Activated T-cell treated with anti-CD3 and anti-CD28 coated beads, Interleukin-2, amount 50 U/mL, for 4 hours (primary cell): ENCODE data around the gene STK32A. TPM values are rescaled to one million over a fixed set of nuclear protein-coding genes. Genes with fewer than 3 reads are reported as not detected.

ENCODE experiments used
- ATAC-seq, 2 donors: fragments of 200-7000 bp; cut with Tn5 transposase; one replicate each; pipeline ENCODE4 v1.10.0; 2021
- DNase-seq: peaks from one replicate; pipeline ENCODE4 v3.0.0-alpha.2; 2020
- H3K27me3 Mint-ChIP-seq: one replicate; pipeline ENCODE4 v1.8.0; 2021; ENCODE audit warnings: low read depth, mixed read lengths
- H3K36me3 Mint-ChIP-seq: one replicate; pipeline ENCODE4 v1.8.0; 2022; ENCODE audit warnings: mixed read lengths; ENCODE audit not compliant: insufficient read depth
- H3K4me1 Mint-ChIP-seq: one replicate; pipeline ENCODE4 v1.8.0; 2021; ENCODE audit warnings: low read depth, mixed read lengths
- H3K4me3 Mint-ChIP-seq: one replicate; pipeline ENCODE4 v1.8.0; 2021; ENCODE audit warnings: mild to moderate bottlenecking, moderate library complexity, mixed read lengths
- H3K9me3 Mint-ChIP-seq: one replicate; pipeline ENCODE4 v1.8.0; 2021; ENCODE audit warnings: mixed read lengths
- total RNA-seq, 3 donors: library from RNA; stranded (reverse); gene quantifications; one replicate each; pipeline ENCODE4 v1.2.1, GENCODE V29; 2021

STK32A gene
- total RNA-seq = not detected

GRCh38 chr5:147234825-147235635 lies at the start of gene STK32A:
STK32A (plus strand) TSS chr5:147235026; CDS start chr5:147239635, 4,609 bp downstream.
- Mint-ChIP-seq H3K4me3 (peak within 1 kb of the TSS; percentile 23), H3K9me3 (no peaks in the 10 kb centered on the region), H3K36me3 (no peaks in the 10 kb centered on the region), H3K4me1 (peaks cover 2% of the 10 kb centered on the region), H3K27me3 (peaks cover 42% of the 10 kb centered on the region)
- peak in 1 of 2 donors; percentile 39 for ATAC-seq
- no peak for DNase-seq

GRCh38 chr5:147187099-147187540 lies 47.7 kb upstream of the STK32A start:
- Mint-ChIP-seq H3K36me3 (no peaks in the 10 kb centered on the region), H3K27me3 (no peaks in the 10 kb centered on the region), H3K4me1 (peaks cover 1% of the 10 kb centered on the region), H3K9me3 (no peaks in the 10 kb centered on the region), H3K4me3 (no peak overlapping the region)
- ATAC-seq (no peak), DNase-seq (no peak)

- Mint-ChIP-seq H3K27me3 (no peaks in the 10 kb centered on the region), H3K4me3 (no peak overlapping the region), H3K9me3 (no peaks in the 10 kb centered on the region), H3K36me3 (no peaks in the 10 kb centered on the region), H3K4me1 (peaks cover 1% of the 10 kb centered on the region)
- ATAC-seq (peak; percentile 60 to 73), DNase-seq (peak; percentile 10)
Measured at GRCh38 chr5:147188200-147189108, 46.4 kb upstream of the STK32A start.

GRCh38 chr5:147189109-147189424 lies 45.8 kb upstream of the STK32A start:
- no peaks in the 10 kb centered on the region for H3K27me3 Mint-ChIP-seq
- ATAC-seq = no peak

GRCh38 chr5:147190331-147190730 lies 44.5 kb upstream of the STK32A start:
- ATAC-seq (no peak), DNase-seq (no peak)
- H3K9me3 Mint-ChIP-seq = no peaks in the 10 kb centered on the region
- no peak overlapping the region for H3K4me3 Mint-ChIP-seq
- peaks cover 1% of the 10 kb centered on the region for H3K4me1 Mint-ChIP-seq
- H3K36me3 Mint-ChIP-seq = no peaks in the 10 kb centered on the region
- no peaks in the 10 kb centered on the region for H3K27me3 Mint-ChIP-seq

More at GRCh38 chr5:147189109-147189424, 45.8 kb upstream of the STK32A start:
- H3K9me3 Mint-ChIP-seq = no peaks in the 10 kb centered on the region
- DNase-seq = no peak
- H3K36me3 Mint-ChIP-seq = no peaks in the 10 kb centered on the region
- no peak overlapping the region for H3K4me3 Mint-ChIP-seq
- H3K4me1 Mint-ChIP-seq = peaks cover 1% of the 10 kb centered on the region

GRCh38 chr5:147193123-147193522 lies 41.7 kb upstream of the STK32A start:
- Mint-ChIP-seq H3K9me3 (no peaks in the 10 kb centered on the region), H3K4me1 (peaks cover 1% of the 10 kb centered on the region), H3K36me3 (no peaks in the 10 kb centered on the region), H3K4me3 (no peak overlapping the region), H3K27me3 (no peaks in the 10 kb centered on the region)
- ATAC-seq (no peak), DNase-seq (no peak)

- H3K4me1 Mint-ChIP-seq = no peaks in the 10 kb centered on the region
- H3K4me3 Mint-ChIP-seq = no peak overlapping the region
- H3K9me3 Mint-ChIP-seq = no peaks in the 10 kb centered on the region
- no peak for ATAC-seq
- no peaks in the 10 kb centered on the region for H3K36me3 Mint-ChIP-seq
- DNase-seq = no peak
- no peaks in the 10 kb centered on the region for H3K27me3 Mint-ChIP-seq
Measured at GRCh38 chr5:147200004-147200403, 34.8 kb upstream of the STK32A start.

- DNase-seq = no peak
- no peak overlapping the region for H3K4me3 Mint-ChIP-seq
- no peaks in the 10 kb centered on the region for H3K36me3 Mint-ChIP-seq
- H3K4me1 Mint-ChIP-seq = no peaks in the 10 kb centered on the region
- peaks cover 4% of the 10 kb centered on the region for H3K27me3 Mint-ChIP-seq
- no peaks in the 10 kb centered on the region for H3K9me3 Mint-ChIP-seq
- ATAC-seq = no peak
Measured at GRCh38 chr5:147203213-147203612, 31.6 kb upstream of the STK32A start.

- no peaks in the 10 kb centered on the region for H3K36me3 Mint-ChIP-seq
- ATAC-seq = no peak
- no peak for DNase-seq
- no peaks in the 10 kb centered on the region for H3K9me3 Mint-ChIP-seq
- no peak overlapping the region for H3K4me3 Mint-ChIP-seq
- peaks cover 4% of the 10 kb centered on the region for H3K27me3 Mint-ChIP-seq
- no peaks in the 10 kb centered on the region for H3K4me1 Mint-ChIP-seq
Measured at GRCh38 chr5:147204576-147204975, 30.2 kb upstream of the STK32A start.

GRCh38 chr5:147208134-147208533 lies 26.7 kb upstream of the STK32A start:
- H3K9me3 Mint-ChIP-seq = no peaks in the 10 kb centered on the region
- DNase-seq = no peak
- H3K36me3 Mint-ChIP-seq = no peaks in the 10 kb centered on the region
- H3K4me3 Mint-ChIP-seq = no peak overlapping the region
- no peaks in the 10 kb centered on the region for H3K4me1 Mint-ChIP-seq
- ATAC-seq = no peak
- H3K27me3 Mint-ChIP-seq = peaks cover 4% of the 10 kb centered on the region

GRCh38 chr5:147216552-147217154 lies 18.2 kb upstream of the STK32A start:
- Mint-ChIP-seq H3K36me3 (no peaks in the 10 kb centered on the region), H3K4me1 (peaks cover 10% of the 10 kb centered on the region), H3K9me3 (peaks cover 11% of the 10 kb centered on the region), H3K4me3 (no peak overlapping the region), H3K27me3 (peaks cover 1% of the 10 kb centered on the region)
- no peak for ATAC-seq
- no peak for DNase-seq

- H3K36me3 Mint-ChIP-seq = no peaks in the 10 kb centered on the region
- ATAC-seq = no peak
- H3K4me1 Mint-ChIP-seq = peaks cover 7% of the 10 kb centered on the region
- peaks cover 1% of the 10 kb centered on the region for H3K27me3 Mint-ChIP-seq
- H3K9me3 Mint-ChIP-seq = peaks cover 16% of the 10 kb centered on the region
- H3K4me3 Mint-ChIP-seq = no peak overlapping the region
- no peak for DNase-seq
Measured at GRCh38 chr5:147223343-147223742, 11.5 kb upstream of the STK32A start.

- H3K27me3 Mint-ChIP-seq = no peaks in the 10 kb centered on the region
- no peak for DNase-seq
- no peaks in the 10 kb centered on the region for H3K36me3 Mint-ChIP-seq
- no peak overlapping the region for H3K4me3 Mint-ChIP-seq
- ATAC-seq = no peak
- H3K9me3 Mint-ChIP-seq = peaks cover 7% of the 10 kb centered on the region
- H3K4me1 Mint-ChIP-seq = peaks cover 7% of the 10 kb centered on the region
Measured at GRCh38 chr5:147223948-147224791, 10.7 kb upstream of the STK32A start.

- Mint-ChIP-seq H3K4me1 (peaks cover 7% of the 10 kb centered on the region), H3K36me3 (no peaks in the 10 kb centered on the region), H3K27me3 (peaks cover 1% of the 10 kb centered on the region), H3K4me3 (no peak overlapping the region), H3K9me3 (peaks cover 6% of the 10 kb centered on the region)
- ATAC-seq = no peak
- no peak for DNase-seq
Measured at GRCh38 chr5:147225938-147226337, 8.9 kb upstream of the STK32A start.
